ENCODE measurements around the gene CACNA1B.
"Not testable (repeated sequence)": the region's sequence is repeated elsewhere in the genome, so short reads cannot be mapped to it uniquely, and the experiment has no call there.

Gene CACNA1B

GRCh38 chr9:138147556-138147955, 270.0 kb downstream of the CACNA1B start:
- DNase-seq (ENCODE audit: extremely low spot score); CTCF ChIA-PET; POLR2A ChIA-PET: not testable (repeated sequence)
- TF ChIP-seq L3MBTL2 (conservative IDR thresholded peaks at IDR 0.05), result peak; percentile 76

- DNase-seq (ENCODE audit: extremely low spot score), result peak; percentile 12
- TF ChIP-seq L3MBTL2 (conservative IDR thresholded peaks at IDR 0.05), result peak; percentile 56
- POLR2A ChIA-PET, CTCF ChIA-PET: not testable (repeated sequence)
Measured at GRCh38 chr9:138149672-138150656, 272.4 kb downstream of the CACNA1B start.

- DNase-seq (ENCODE audit: extremely low spot score); CTCF ChIA-PET; POLR2A ChIA-PET: not testable (repeated sequence)
Measured at GRCh38 chr9:138155788-138156187, 278.2 kb downstream of the CACNA1B start.

- CTCF ChIA-PET; POLR2A ChIA-PET; DNase-seq (ENCODE audit: extremely low spot score): not testable (repeated sequence)
Measured at GRCh38 chr9:138166793-138167192, 289.2 kb downstream of the CACNA1B start.

Measured in HEK293T (cell line).